Activated CD8-positive, alpha-beta memory T cell treated with anti-CD3 and anti-CD28 coated beads, Interleukin-2, amount 50 U/mL, for 1 hour (primary cell): ENCODE data around the gene MGAM2.
"Not testable (repeated sequence)": the region's sequence is repeated elsewhere in the genome, so short reads cannot be mapped to it uniquely, and the experiment has no call there.

Experiments
- DNase-seq: peaks from one replicate; pipeline ENCODE4 v3.0.0-alpha.2; 2020; ENCODE audit errors: extremely low read depth

Gene MGAM2

GRCh38 chr7:142111499-142111898 is at the start of gene MGAM2:
MGAM2 (plus strand) TSS chr7:142111718; CDS start chr7:142116874, 5,156 bp downstream.
- DNase-seq: no peak

- no peak for DNase-seq
These were observed 47.7 kb upstream of the MGAM2 start for GRCh38 chr7:142063551-142064442.

- DNase-seq: no peak
These were observed 45.0 kb upstream of the MGAM2 start for GRCh38 chr7:142066536-142066935.

- no peak for DNase-seq
These were observed 33.8 kb upstream of the MGAM2 start for GRCh38 chr7:142077762-142078161.

- DNase-seq: no peak
These were observed 27.9 kb upstream of the MGAM2 start for GRCh38 chr7:142083605-142084004.

- DNase-seq: no peak
These were observed 26.1 kb upstream of the MGAM2 start for GRCh38 chr7:142085428-142085827.

- DNase-seq: no peak
These were observed 23.4 kb upstream of the MGAM2 start for GRCh38 chr7:142088022-142088714.

GRCh38 chr7:142089035-142089434 is 22.5 kb upstream of the MGAM2 start:
- DNase-seq: no peak

GRCh38 chr7:142091961-142092360 is 19.6 kb upstream of the MGAM2 start:
- no peak for DNase-seq

GRCh38 chr7:142094861-142095260 is 16.7 kb upstream of the MGAM2 start:
- DNase-seq: no peak

GRCh38 chr7:142097571-142097970 is 13.9 kb upstream of the MGAM2 start:
- no peak for DNase-seq

- DNase-seq: no peak
These were observed 13.5 kb upstream of the MGAM2 start for GRCh38 chr7:142098004-142098403.

- not testable (repeated sequence) for DNase-seq
These were observed 12.2 kb upstream of the MGAM2 start for GRCh38 chr7:142099347-142099746.

- no peak for DNase-seq
These were observed 10.9 kb upstream of the MGAM2 start for GRCh38 chr7:142100634-142101033.

- not testable (repeated sequence) for DNase-seq
These were observed 9.7 kb upstream of the MGAM2 start for GRCh38 chr7:142101794-142102193.

GRCh38 chr7:142104550-142105527 is 6.7 kb upstream of the MGAM2 start:
- DNase-seq: no peak

GRCh38 chr7:142108728-142109505 is 2.6 kb upstream of the MGAM2 start:
- DNase-seq: no peak

GRCh38 chr7:142110098-142110497 is 1.4 kb upstream of the MGAM2 start:
- DNase-seq: no peak

GRCh38 chr7:142110638-142111037 is 880 bp upstream of the MGAM2 start:
- DNase-seq: no peak

GRCh38 chr7:142112086-142112485 is 568 bp downstream of the MGAM2 start:
- no peak for DNase-seq

- DNase-seq: no peak
These were observed 2.7 kb downstream of the MGAM2 start for GRCh38 chr7:142114207-142114606.
